Activated CD8-positive, alpha-beta memory T cell treated with anti-CD3 and anti-CD28 coated beads, Interleukin-2, amount 50 U/mL, for 24 hours (primary cell): ENCODE measurements around the gene AGRN.

Experiments used
- DNase-seq: peaks from one replicate; pipeline ENCODE4 v3.0.0-alpha.2; 2020; ENCODE audit errors: extremely low read depth

The AGRN gene

DNA sequence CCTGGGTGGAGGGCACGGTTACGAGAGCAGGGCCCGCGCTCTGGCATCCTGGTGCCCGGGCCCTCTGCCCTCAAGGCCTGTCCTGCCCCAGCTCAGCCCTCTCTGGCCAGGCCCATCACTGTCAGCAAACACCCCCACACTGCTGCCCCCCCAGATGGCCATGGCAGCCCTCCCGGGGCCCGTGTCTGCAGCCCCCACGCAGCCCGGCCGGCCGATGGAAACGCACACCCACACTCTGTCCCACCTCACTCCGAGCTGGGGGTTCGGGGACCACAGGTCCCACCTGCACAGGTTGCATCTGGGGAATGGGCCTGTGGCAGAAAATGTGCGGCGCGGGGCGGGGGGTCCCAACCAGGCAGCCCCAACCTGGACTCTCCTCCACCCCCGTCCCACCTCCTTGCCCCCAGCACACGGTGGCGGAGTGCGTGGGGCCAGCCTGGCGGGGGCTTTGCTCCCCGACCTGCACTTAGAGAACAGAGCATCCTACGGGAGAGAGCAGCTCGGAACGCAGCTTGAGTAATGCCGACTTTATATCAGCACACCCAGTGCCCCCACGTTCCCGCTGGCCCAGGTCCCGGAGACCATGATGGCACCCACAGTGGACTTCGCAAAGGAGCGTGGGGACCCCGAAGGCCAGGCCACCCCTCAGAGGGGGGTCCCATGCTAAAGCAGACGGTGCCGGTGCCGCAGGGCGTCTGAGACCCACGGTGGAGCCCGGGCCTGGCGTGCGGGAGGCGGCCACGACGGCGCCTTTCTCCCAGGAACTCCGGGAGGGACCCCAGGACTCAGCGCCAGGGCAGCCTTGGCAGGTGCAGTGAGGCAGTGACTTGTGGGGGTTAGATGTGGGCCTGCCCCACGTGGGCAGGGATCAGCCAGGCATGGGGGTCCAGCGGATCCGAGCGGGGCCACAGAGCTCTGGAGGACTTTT lies 61.7 kb downstream of the AGRN start:
- no peak for DNase-seq

DNA sequence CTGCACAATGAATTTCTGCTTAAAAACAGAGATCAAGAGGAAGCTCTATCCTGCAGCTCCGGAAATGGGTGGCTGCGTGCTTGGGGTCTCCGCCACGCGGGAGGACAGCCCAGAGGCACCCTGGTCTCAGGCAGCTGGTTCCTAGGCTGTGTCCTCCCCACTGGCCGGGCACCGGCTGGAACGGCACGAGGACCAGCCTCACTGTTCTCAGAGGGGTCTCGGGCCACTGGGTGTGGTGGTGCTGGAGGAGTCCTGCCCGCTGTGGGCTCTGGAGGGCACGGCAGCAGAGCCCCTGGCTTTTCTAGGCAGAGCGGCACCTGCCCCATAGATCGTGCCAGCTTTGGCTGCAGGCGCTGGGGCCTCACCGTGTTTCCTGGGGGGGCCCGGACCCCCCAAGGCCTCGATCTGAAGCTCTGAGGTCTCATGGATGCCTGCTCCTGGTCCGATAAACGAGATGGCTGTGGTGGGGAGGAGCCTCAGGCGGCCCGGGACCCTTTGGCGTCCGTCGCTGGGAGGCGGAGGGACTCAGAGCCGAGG lies 62.4 kb downstream of the AGRN start:
- no peak for DNase-seq

DNA sequence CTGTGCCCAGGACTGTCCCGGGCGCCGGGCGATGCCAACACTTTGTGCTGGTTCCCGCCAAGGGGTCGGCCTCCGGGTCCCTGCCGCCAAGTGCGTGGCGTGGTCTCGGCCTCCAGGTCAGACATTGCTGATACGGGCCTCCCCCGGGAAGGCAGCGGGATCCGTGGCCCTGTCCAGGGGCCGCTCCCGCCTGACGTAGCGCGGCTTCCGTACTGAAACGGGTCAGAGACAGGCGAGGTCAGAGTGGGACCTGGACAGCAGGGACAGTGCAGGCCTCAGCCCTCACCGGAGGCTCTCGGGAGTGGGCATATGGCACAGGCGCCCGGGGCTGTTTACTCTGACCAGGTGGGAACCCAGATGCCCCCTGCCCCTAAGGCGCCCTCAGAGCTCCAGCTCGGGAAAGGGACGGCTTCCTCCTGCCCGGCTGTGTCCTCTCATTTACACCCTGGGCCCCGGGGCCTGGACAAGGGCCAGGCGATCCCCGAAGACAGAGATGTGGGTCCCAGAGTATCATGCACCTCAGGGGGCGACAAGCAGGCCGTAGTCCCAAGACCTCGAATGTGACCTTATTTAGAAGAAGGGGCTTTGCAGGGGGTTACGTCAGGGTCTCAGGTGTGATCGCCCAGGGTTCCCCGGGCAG lies 63.0 kb downstream of the AGRN start:
- DNase-seq: no peak

DNA sequence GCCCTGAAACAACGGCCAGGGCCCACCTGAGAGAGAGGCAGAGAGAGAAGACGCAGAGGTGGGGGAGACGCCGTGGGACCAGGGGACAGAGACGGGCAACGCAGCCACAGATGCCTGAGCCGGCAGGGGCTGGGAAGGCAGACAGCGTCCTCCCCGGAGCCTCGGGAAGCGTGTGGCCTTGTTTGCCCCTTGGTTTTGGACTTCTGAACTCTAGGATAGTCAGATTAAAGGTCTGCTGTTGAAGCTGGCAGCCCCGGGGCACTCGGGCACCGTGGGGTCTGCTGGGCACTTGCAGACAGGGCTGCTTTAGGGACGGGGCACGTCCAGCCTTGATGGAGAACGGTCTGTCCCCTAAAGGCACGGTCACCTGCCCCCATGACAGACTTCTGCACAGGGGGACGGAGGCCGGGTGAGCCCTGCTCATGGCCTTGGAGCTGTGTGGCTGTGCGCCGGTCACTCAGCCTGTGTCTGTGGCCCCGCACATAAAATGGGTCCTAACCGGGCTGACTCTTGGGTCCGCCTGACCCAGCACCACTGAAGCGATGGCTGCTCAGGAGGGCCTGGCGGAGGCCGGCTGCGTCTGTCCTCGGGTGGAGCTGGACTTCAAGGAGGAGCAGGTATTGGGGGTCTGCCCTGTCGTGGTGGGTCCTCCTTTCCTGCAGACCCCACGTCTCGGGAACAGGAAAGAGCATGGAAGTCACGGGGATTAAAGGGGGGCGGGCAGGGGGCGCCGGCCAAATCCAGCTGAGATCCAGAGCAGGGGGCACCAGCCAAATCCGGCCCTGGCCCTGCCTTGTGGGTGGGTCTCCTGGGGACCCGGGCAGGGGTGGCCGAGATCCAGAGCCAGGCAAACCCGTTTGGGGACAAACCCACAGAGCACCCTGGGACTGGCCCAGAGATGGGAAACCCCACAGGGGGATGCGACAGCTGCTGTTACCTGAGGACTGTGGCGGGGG lies 63.8 kb downstream of the AGRN start:
- DNase-seq: no peak

DNA sequence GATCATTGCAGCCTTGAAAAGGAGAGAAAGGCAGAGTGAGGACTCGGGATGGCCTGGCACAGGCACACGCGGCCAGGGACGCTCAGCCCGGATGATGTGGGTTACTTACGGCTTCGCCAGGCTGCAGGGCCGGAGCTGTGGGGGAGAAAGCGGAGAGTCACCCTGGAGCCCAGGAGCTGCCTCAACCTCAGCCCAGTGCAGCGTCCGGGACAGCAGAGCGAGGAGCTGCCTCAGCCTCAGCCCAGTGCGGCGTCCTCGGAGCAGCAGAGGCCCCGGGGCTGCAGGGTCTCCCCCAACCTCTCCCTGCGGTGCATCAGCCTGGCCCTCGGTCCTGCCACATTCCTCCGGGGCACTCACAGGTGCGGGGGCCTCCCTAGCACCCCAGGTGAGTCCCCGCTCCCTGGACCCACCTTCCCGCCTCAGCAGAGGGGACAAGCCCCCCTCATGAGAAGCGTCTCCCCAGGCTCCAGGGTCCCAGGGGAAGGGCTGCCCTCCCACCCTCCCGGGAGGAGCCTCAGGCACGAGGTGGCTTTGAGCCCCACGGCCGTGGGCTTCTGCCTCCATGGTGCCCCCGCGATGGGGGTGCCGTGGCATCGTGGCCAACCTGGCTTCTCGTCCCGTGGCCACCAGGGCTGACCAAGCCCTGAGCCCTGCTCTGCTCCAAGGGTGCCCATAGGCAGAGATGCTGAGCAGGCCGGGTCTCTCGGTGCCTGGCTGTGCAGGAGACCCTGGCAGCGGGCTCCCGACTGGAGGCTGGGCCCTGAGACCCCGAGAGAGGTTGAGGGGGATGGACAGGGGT lies 64.7 kb downstream of the AGRN start:
- DNase-seq: no peak

DNA sequence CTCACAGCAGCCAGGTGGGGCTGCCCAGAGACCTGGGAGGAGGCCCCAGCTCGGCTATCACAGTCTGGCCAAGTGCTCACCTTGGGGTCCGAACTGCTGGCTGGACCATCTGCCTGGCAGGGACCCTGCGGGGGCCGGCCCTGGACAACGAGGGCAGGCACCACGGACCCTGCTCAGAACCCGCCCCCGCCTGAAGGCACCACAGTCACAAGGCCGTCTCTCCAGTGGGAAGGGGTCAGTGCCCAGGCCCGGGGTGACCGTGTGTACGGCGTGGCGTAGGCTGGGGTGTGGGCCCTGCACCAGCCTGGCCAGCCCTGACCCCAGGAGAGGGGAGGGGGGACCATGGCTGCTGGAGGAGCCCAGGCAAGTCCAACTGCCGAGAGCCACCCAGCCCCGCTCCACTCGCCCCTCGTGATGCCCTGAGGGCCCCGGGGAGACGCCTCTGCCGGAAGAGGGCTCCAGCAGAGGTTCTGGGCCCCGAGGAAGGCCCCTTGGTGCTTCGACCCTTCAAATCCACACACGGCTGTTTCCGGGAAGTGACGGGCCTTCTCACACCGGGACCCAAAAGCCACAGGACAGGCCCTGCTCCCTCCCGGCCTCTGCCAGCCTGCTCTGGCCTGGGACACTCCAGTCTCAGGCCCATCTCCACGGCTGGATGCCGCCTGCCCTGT lies 65.4 kb downstream of the AGRN start:
- DNase-seq: no peak

DNA sequence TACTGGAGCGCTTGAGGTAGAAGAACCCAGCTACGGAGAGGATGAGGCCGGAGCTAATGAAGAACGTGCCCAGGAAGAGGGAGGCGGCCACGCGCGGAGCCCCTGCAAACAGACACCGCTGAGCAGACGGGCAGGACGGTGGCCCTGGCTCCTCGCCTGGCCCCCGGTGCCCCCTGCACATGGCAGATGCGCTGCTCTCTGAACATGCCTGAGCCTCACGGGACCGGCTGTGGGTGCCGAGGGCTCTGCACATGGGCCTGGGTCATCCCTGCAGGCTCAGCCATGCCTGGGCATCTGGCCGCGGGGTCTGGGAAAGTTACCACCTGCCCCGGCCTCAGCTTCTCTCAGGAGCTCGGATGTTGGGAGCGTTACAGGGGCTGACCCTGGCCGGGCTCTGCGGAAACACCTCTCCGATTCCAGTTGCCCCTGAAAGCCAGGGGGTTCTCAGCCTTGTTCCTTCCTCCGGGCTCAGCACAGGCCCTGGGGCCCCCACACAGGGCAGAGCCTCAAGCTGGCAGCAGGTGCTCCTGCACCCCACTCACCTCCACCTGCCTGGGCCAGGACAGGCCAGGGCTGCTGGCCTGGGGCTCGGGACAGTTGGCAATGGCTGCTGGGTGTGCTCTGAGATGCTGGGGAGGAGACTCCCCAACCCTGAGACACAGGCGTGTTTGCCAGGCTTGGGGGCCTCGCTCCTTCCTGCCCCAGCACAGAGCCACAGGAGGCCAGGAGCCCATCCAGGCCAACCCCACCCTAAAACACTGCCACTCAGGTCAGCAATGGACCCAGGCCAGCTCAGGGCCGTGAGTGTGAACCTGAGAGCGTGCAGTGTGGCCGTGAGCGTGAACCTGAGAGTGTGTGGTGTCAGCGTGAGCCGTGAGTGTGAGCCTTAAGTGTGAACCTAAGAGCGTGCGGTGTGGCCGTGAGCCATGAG lies 66.3 kb downstream of the AGRN start:
- DNase-seq: no peak

DNA sequence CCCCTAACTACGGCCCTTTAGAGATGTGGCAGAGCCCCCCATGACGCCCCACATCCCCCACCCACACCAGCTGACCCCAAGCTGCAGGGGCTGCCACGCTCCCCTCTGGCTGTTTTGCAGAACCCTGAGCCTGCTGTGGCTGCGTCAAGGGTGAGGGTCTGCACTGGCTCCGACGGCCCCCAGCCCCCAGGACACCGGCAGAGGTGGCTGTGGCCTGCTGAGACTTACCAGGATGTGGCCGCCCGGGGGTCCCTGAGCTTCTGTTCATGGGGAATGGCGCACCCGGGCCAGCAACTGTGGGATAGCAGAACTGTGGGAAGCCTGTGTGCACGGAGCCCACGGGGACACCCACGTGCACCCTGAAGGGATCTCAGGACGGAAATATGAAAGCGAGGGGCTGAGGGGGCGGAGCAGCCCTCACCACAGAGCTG lies 67.0 kb downstream of the AGRN start:
- DNase-seq: no peak

DNA sequence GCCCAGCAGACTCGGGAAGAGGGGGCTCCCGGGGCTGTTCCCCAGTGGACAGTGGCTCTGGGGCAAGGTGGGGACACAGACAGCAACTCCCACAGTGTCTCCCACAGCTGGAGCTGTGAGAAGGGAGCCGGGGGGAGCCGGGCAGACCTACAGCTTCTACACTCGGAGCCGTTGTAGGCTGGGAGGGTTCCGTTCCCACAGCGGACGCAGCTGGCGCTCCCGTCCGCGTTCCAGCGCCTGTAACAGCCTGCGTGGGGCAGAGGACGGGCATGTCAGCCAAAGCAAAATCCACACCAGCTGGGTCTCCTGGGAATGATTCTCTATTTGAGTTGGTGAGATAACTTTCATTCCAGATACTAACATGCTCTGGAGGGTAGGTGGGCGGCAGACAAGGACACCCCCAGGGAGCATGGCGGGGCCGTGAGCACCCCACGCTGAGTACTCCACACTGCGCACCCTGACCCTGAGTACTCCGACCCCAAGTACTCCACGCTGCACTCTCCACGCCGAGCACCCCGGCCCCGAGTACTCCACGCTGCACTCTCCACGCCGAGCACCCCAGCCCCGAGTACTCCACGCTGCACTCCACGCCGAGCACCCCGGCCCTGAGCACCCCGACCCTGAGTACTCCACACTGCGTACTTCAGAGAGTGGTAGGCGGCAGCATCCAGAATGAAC lies 67.6 kb downstream of the AGRN start:
- DNase-seq: no peak

DNA sequence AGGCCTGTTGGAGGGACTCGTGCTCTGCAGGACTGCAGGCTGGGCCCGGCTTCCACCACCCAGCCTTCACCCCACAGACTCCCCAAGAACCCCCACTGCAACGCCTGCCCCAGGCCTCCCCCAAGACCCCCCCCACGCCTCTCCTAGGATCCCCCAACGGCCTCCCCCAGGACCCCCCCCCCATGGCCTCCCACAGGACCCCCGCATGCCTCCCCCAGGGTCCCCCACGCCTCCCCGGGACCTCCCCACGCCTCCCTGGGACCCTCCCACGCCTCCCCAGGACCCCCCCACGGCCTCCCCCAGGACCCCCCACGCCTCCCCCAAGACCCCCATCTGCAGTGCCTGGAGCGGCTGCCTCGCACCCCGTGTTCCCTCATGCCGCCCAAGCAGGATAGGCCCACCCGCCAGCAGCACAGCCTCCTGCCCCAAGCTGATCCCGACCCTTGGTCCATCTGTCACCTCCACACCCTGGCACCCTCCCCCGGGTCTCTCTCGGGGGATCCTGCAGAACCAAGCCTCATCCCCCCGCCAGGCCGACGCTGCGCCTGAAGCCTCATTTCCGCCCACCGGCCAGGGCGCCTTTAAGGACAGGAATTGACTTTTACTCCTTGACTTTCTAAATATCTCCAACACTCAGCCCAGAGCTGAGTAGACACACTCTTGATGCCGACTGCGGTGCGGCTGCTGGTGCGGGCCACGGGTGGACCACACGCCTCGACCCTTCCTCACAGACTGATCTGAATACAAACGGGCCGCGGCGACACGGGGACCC lies 68.3 kb downstream of the AGRN start:
- no peak for DNase-seq

DNA sequence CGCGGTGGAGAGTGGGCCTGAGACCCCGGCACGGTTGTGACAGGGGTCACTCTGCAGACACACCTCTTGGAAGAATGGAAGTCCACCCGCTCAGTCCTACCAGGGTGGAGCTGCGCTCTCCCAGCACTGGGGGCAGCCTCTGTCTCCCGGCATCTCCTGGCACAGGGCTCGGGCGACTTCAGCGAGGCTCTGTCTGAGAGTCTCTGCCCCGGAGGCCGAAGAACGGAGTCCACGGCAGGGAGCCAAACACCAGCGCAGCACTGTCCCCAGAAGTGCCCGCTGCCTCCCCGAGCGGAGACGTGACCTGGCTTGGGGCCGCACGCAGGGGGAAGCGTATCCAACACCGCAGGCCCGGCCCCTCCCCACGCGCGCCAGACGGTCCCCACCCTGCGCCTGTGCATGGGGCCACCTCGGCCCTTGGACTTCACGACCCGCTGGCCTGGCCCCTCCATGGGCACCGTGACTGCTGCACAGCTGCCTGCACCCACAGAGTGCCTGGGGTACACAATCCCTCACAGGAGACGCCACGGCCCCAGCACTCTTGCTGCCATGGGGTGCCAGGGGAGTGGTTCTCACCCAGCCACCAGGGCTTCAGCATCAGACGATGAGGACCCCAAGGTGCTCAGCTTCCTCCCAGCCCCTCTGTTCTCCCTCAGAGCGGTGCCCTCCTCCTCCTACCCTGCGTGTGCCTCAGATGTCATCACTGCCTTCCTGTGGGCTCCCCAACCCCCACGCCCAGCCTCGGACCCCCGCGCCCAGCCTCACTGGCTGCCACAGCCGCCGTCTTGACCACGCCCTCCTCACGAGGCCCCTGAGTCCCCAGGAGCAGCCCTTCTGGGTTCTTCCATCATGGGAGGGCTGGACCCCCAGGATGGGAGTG lies 69.1 kb downstream of the AGRN start:
- no peak for DNase-seq

DNA sequence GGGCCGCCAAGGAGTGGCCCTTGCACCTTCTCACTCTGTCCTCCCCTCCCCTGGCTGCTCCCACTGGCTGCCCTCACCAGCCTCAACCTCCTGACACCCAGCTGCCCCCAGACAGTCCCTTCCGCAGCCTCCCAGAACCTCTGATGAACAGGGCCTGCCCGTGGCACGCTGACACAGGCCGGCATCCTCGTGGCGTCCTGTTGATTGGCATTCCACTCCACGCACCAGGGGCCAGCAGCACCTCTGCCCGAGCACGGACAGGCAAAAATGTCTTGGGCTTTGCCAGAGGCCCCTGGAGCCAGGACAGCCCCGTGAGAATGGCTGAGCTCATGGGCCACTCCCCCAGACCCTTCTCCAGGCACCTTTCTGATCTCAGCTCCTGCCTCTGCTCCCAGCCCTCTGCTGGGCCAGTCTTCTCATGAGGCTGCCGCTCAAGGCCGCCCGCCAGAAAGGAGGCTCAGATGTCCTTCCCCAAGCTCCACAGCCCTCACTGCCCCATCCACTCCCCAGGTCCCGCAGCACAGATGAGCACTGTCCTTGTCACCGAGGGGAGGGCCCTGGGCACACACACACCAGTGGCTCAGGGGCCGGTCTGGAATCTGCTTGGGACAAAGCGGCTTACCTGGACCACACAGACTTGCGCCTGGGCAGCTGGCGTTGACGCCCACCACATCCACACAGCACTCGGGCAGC lies 70.0 kb downstream of the AGRN start:
- no peak for DNase-seq

DNA sequence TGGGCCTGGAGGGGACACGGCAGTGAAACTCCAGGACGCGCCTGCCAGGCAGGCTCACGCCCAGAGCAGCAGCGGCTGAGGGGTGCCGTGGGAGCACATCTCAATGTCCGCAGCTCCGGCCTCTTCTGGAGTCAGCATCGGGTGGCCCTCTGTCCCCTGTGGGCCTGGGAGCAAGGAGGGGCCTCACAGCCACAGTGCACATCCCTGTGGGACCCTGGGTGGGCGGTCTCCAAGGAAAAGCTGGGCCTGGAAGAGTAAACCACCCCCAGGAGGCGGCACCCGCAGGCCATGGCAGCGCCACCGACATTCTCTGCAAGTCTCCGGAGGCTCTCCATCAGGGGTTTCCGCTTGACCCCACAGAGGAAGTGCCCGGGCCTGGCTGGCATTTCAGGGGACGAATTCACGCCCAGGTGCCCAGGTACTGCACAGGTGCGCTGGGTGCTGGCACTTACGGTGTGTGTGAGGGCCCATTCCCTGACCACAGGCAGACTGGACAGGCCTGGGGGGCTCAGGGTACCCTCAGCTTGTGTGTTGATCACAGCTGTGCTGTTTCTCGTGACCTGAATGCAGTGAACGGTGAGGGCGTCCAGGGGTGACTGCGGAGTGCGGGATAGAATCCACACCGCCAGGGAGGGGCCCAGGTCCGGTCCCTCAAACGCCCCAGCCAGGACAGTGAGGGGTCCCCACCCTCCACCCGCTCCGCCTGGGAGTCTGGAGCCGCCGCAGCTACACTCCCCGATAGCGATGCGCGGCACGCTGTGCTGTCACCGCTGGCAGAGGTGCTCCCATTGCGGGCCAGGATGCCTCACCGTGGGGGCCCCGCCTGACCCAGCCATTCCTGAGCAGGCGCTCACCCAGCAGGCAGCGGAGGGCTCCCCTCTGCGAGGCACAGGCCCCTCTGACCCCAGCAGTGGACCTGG lies 70.8 kb downstream of the AGRN start:
- no peak for DNase-seq

DNA sequence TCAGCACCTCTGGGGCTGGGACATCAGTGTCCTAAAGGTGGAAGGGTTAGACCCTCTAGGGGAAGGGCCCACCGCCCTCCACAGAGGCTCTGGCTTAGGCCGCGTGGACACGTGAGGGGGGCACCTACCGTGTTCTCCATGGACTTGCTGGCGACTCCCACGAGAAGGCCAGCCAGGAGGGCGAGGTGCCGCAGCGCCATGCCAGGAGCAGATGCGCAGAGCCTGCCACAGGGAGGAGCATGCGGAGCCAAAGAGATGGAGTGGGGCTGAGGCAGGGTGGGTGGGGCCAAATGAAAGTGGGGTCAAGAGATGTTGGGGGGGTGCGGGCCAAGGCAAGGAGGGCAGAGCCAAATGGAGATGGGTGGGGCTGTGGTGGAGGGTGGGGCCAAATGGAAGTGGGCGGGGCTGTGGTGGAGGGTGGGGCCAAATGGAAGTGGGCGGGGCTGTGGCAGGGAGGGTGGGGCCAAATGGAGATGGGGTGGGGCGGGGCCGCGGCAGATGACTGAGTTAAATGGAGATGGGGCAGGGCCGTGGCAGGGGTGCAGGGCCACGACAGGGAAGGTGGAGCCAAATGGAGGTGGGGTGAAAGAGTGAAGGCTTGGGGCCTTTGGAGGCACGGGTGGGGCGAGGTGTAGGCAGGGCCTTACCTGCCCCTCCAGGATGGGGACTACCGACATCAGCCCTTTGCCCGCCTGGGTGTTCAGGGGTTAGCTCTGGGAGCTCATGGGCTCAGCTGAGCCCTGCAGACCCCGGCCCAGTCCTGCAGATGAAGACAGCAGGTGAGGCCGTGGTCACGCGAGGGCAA lies 71.6 kb downstream of the AGRN start:
- no peak for DNase-seq
